ENCODE data around the gene INSIG2. TPM values are rescaled to one million over a fixed set of nuclear protein-coding genes. Genes with fewer than 3 reads are reported as not detected.

INSIG2 gene
- total and polyA plus RNA-seq, 12 donors: 5.1 to 18.2 (median 9.5) TPM

- no peak for DNase-seq
- Histone ChIP-seq H3K36me3 (replicated peaks in 1 of 2) (no peaks in the 10 kb centered on the region), H3K9me3 (replicated peaks in 1 of 3) (no peaks in the 10 kb centered on the region), H3K27ac (peak overlapping the region in 1 of 5 donors; percentile 39), H3K4me1 (replicated peaks in 1 of 2) (peaks cover 0 to 6% of the 10 kb centered on the region in 2 donors), H3K27me3 (no peaks in the 10 kb centered on the region), H3K4me3 (no peak overlapping the region)
- TF ChIP-seq CTCF (IDR thresholded peaks at IDR 0.05): no peak
- TF ChIP-seq POLR2A (IDR thresholded peaks at IDR 0.05): no peak
- 69 to 76% (median 71%) methylated on average over 7 to 8 of the region's 8 CpGs for WGBS, 4 donors
- intact Hi-C loops (cut with DNase I): no loop called here
Measured at GRCh38 chr2:118124288-118124891, 36.1 kb downstream of the INSIG2 start.

- TF ChIP-seq POLR2A (IDR thresholded peaks at IDR 0.05): no peak
- TF ChIP-seq CTCF (IDR thresholded peaks at IDR 0.05): no peak
- H3K27ac ChIP-seq: no peak overlapping the region
- H3K9me3 ChIP-seq (replicated peaks in 1 of 3): no peaks in the 10 kb centered on the region
- no peaks in the 10 kb centered on the region for H3K27me3 ChIP-seq
- H3K4me3 ChIP-seq: no peak overlapping the region
- peaks cover 0 to under 1% of the 10 kb centered on the region in 2 donors for H3K4me1 ChIP-seq (replicated peaks in 1 of 2)
- no peak for DNase-seq
- intact Hi-C loops (cut with DNase I): no loop called here
- no peaks in the 10 kb centered on the region for H3K36me3 ChIP-seq (replicated peaks in 1 of 2)
- 67 to 73% (median 71%) methylated on average over 5 of the region's 5 CpGs for WGBS, 4 donors
Measured at GRCh38 chr2:118127250-118127649, 39.0 kb downstream of the INSIG2 start.

GRCh38 chr2:118128826-118129225, 40.6 kb downstream of the INSIG2 start:
- no peak for DNase-seq
- WGBS, 4 donors: 68 to 87% (median 83%) methylated on average over 3 of the region's 3 CpGs
- Histone ChIP-seq H3K36me3 (replicated peaks in 1 of 2) (no peaks in the 10 kb centered on the region), H3K27me3 (no peaks in the 10 kb centered on the region), H3K9me3 (replicated peaks in 1 of 3) (no peaks in the 10 kb centered on the region), H3K27ac (no peak overlapping the region), H3K4me1 (replicated peaks in 1 of 2) (no peaks in the 10 kb centered on the region), H3K4me3 (no peak overlapping the region)
- intact Hi-C loops (cut with DNase I): no loop called here
- TF ChIP-seq POLR2A (IDR thresholded peaks at IDR 0.05) (no peak), CTCF (IDR thresholded peaks at IDR 0.05) (no peak)

GRCh38 chr2:118130385-118130784, 42.1 kb downstream of the INSIG2 start:
- intact Hi-C loops (cut with DNase I): no loop called here
- H3K9me3 ChIP-seq (replicated peaks in 1 of 3): no peaks in the 10 kb centered on the region
- no peaks in the 10 kb centered on the region for H3K36me3 ChIP-seq (replicated peaks in 1 of 2)
- H3K27me3 ChIP-seq: no peaks in the 10 kb centered on the region
- no peaks in the 10 kb centered on the region for H3K4me1 ChIP-seq (replicated peaks in 1 of 2)
- 85 to 94% (median 87%) methylated on average over 7 of the region's 7 CpGs for WGBS, 4 donors
- TF ChIP-seq CTCF (IDR thresholded peaks at IDR 0.05): no peak
- no peak for DNase-seq
- H3K27ac ChIP-seq: no peak overlapping the region
- no peak overlapping the region for H3K4me3 ChIP-seq

Data from adrenal gland (tissue), 12 donors.